Measurements from ENCODE around the gene CALCOCO1. TPM values are rescaled to one million over a fixed set of nuclear protein-coding genes. Genes with fewer than 3 reads are reported as not detected.
"Not testable (repeated sequence)": the region's sequence is repeated elsewhere in the genome, so short reads cannot be mapped to it uniquely, and the experiment has no call there.

CALCOCO1 gene
- total RNA-seq, 6 donors from 2014 or later: 147 to 605 (median 204) TPM

GRCh38 chr12:53768976-53769375 is 41.7 kb upstream of the CALCOCO1 start:
- DNase-seq (no peak), ATAC-seq (ENCODE audit: low FRiP score in 2 of 2) (no peak)
- TF ChIP-seq POLR2A (IDR thresholded peaks at IDR 0.05) (no peak), EP300 (IDR thresholded peaks at IDR 0.05) (no peak), CTCF (IDR thresholded peaks at IDR 0.05) (no peak), POLR2AphosphoS5 (IDR thresholded peaks at IDR 0.05) (no peak)
- Histone ChIP-seq H3K27me3 (no peaks in the 10 kb centered on the region), H3K4me1 (no peaks in the 10 kb centered on the region), H3K36me3 (no peaks in the 10 kb centered on the region), H3K27ac (no peak overlapping the region), H3K9me3 (no peaks in the 10 kb centered on the region), H3K4me3 (no peak overlapping the region)
- 79 to 84% methylated on average over 5 of the region's 5 CpGs for WGBS, 2 donors

GRCh38 chr12:53766881-53767280 is 39.6 kb upstream of the CALCOCO1 start:
- 65 to 66% methylated on average over 3 of the region's 3 CpGs for whole genome bisulfite sequencing, 2 donors
- no peak for TF ChIP-seq CTCF (IDR thresholded peaks at IDR 0.05)
- Histone ChIP-seq H3K4me1 (no peaks in the 10 kb centered on the region), H3K27ac (no peak overlapping the region), H3K36me3 (no peaks in the 10 kb centered on the region), H3K9me3 (no peaks in the 10 kb centered on the region), H3K27me3 (no peaks in the 10 kb centered on the region), H3K4me3 (no peak overlapping the region)
- DNase-seq (no peak), ATAC-seq (ENCODE audit: low FRiP score in 2 of 2) (no peak)

- Histone ChIP-seq H3K36me3 (no peaks in the 10 kb centered on the region), H3K27ac (no peak overlapping the region), H3K9me3 (no peaks in the 10 kb centered on the region), H3K4me3 (no peak overlapping the region), H3K4me1 (no peaks in the 10 kb centered on the region), H3K27me3 (no peaks in the 10 kb centered on the region)
- 51 to 66% methylated on average over 2 of the region's 2 CpGs for WGBS, 2 donors
- TF ChIP-seq POLR2AphosphoS5 (IDR thresholded peaks at IDR 0.05) (no peak), CTCF (IDR thresholded peaks at IDR 0.05) (no peak), EP300 (IDR thresholded peaks at IDR 0.05) (no peak), POLR2A (IDR thresholded peaks at IDR 0.05) (no peak)
- no peak for DNase-seq
- ATAC-seq (ENCODE audit: low FRiP score in 2 of 2): no peak
These were observed 38.6 kb upstream of the CALCOCO1 start for GRCh38 chr12:53765891-53766290.

GRCh38 chr12:53764615-53765014 is 37.4 kb upstream of the CALCOCO1 start:
- Histone ChIP-seq H3K36me3 (no peaks in the 10 kb centered on the region), H3K9me3 (no peaks in the 10 kb centered on the region), H3K4me3 (no peak overlapping the region), H3K27ac (no peak overlapping the region), H3K27me3 (no peaks in the 10 kb centered on the region), H3K4me1 (no peaks in the 10 kb centered on the region)
- DNase-seq (no peak), ATAC-seq (ENCODE audit: low FRiP score in 2 of 2) (no peak)
- 83 to 89% methylated on average over 4 of the region's 4 CpGs for WGBS, 2 donors
- TF ChIP-seq EP300 (IDR thresholded peaks at IDR 0.05) (no peak), CTCF (IDR thresholded peaks at IDR 0.05) (no peak), POLR2AphosphoS5 (IDR thresholded peaks at IDR 0.05) (no peak), POLR2A (IDR thresholded peaks at IDR 0.05) (no peak)

GRCh38 chr12:53762793-53763192 is 35.5 kb upstream of the CALCOCO1 start:
- 92 to 98% methylated on average over 3 of the region's 3 CpGs for WGBS, 2 donors
- DNase-seq; H3K4me3 ChIP-seq; H3K27ac ChIP-seq; H3K36me3 ChIP-seq; H3K9me3 ChIP-seq; ATAC-seq (ENCODE audit: low FRiP score in 2 of 2); H3K4me1 ChIP-seq; H3K27me3 ChIP-seq: not testable (repeated sequence)
